ENCODE measurements around the gene CHSY1.

The CHSY1 gene

GRCh38 chr15:101277038-101277822 is 25.4 kb upstream of the CHSY1 start, which contains the start of gene SELENOS:
Gene SELENOS, minus strand, starts transcription at chr15:101277485. Its CDS starts 68 bp downstream, at chr15:101277417.
- CTCF ChIA-PET: interaction anchor here (0.9 to 1.5 kb wide), 2 partner anchors 12 to 44 kb away, joined by 3 read pairs; no protein-coding TSS in a partner anchor
- DNase-seq: peak; percentile 91
- Mint-ChIP-seq H3K4me3 (peak within 1 kb of the TSS; percentile 93), H3K9me3 (no peaks in the 10 kb centered on the region), H3K36me3 (peaks cover 56% of the 10 kb centered on the region), H3K27ac (peak within 1 kb of the TSS; percentile 88), H3K27me3 (no peaks in the 10 kb centered on the region), H3K4me1 (peaks cover 29% of the 10 kb centered on the region)

GRCh38 chr15:101276501-101277037 is 24.7 kb upstream of the CHSY1 start:
- Mint-ChIP-seq H3K4me1 (peaks cover 29% of the 10 kb centered on the region), H3K36me3 (peaks cover 50% of the 10 kb centered on the region), H3K27ac (peak overlapping the region; percentile 88), H3K9me3 (no peaks in the 10 kb centered on the region), H3K27me3 (no peaks in the 10 kb centered on the region), H3K4me3 (peak overlapping the region; percentile 93)
- peak; percentile 36 for DNase-seq
- CTCF ChIA-PET: interaction anchor here (0.7 to 4.2 kb wide), 4 partner anchors 12 to 238 kb away, joined by 3 to 19 read pairs (median 4); no protein-coding TSS in a partner anchor

DNA sequence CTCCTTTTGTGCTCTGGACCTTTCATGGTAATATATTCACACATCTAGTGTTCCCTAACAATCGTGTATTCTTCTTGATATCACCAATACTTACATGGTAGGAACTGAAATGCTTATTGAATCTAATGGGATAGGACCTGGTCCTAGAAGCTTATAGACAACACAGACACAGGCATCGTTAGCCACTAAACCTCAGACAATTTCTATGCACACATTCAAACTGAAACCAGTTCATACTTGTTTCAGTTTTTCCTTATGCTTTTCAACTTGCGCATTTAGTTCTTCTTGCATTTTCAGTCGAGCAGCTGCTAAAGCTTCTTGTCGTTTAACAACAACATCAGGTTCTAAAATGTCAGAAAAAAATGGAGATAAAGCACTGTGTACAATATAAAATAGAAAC is 23.2 kb upstream of the CHSY1 start:
- Mint-ChIP-seq H3K36me3 (peaks cover 50% of the 10 kb centered on the region), H3K27ac (peak overlapping the region; percentile 11), H3K4me3 (no peak overlapping the region), H3K27me3 (no peaks in the 10 kb centered on the region), H3K9me3 (no peaks in the 10 kb centered on the region), H3K4me1 (peaks cover 29% of the 10 kb centered on the region)
- CTCF ChIA-PET: interaction anchor here (1.2 to 4.2 kb wide), 6 partner anchors 14 to 266 kb away, joined by 4 to 19 read pairs (median 6); partner anchors contain the start of gene SNRPA1
- no peak for DNase-seq

DNA sequence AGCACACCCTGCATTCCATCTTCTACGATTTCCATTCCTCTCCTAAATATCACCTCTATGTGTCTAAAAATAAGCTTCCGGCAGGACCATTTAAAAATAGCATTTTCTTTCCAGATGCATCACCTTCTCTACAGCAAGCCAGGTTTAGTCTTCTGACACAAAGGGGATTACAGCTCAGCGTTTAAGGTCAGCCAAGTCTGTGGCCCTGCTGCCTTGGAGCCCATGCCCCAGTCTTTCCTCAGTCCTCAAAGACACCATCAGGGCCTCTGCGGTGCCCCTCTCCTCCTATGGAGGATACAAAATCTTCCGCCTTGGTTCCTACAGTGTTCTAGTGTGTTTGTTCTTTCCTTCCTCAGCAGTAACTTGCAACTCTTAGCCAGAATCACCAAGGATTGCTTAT is 21.7 kb upstream of the CHSY1 start:
- no peaks in the 10 kb centered on the region for H3K27me3 Mint-ChIP-seq
- peaks cover 26% of the 10 kb centered on the region for H3K4me1 Mint-ChIP-seq
- no peak overlapping the region for H3K27ac Mint-ChIP-seq
- no peaks in the 10 kb centered on the region for H3K9me3 Mint-ChIP-seq
- peaks cover 49% of the 10 kb centered on the region for H3K36me3 Mint-ChIP-seq
- no peak for DNase-seq
- no peak overlapping the region for H3K4me3 Mint-ChIP-seq
- CTCF ChIA-PET: interaction anchor here (1.1 to 4.2 kb wide), 5 partner anchors 15 to 368 kb away, joined by 3 to 19 read pairs (median 7); no protein-coding TSS in a partner anchor

DNA sequence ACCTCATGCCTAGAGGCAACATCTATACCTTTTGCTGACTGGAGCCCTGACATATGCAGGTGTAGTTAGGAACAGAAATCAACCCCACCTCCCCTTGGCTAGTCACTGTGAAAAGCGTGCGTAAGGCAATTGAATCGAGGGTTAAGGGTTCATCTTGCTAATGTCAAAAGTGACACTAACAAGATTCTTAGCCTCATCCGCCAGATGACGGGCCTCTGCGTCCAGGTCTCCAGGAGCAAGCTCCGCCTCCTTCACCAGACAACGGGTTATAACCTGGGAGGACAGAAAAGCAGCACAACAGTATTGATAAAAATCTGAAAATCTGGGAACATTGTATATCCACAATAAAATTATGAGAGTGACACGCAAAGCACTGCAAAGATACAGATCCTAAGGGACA is 20.7 kb upstream of the CHSY1 start:
- peaks cover 20% of the 10 kb centered on the region for H3K4me1 Mint-ChIP-seq
- DNase-seq: no peak
- CTCF ChIA-PET: interaction anchor here (1.1 to 4.2 kb wide), 5 partner anchors 16 to 369 kb away, joined by 3 to 19 read pairs (median 7); no protein-coding TSS in a partner anchor
- no peak overlapping the region for H3K4me3 Mint-ChIP-seq
- no peaks in the 10 kb centered on the region for H3K9me3 Mint-ChIP-seq
- H3K36me3 Mint-ChIP-seq: peaks cover 49% of the 10 kb centered on the region
- no peak overlapping the region for H3K27ac Mint-ChIP-seq
- H3K27me3 Mint-ChIP-seq: no peaks in the 10 kb centered on the region

GRCh38 chr15:101269479-101270223 is 17.8 kb upstream of the CHSY1 start:
- Mint-ChIP-seq H3K27ac (no peak overlapping the region), H3K36me3 (peaks cover 41% of the 10 kb centered on the region), H3K27me3 (peaks cover under 1% of the 10 kb centered on the region), H3K4me3 (no peak overlapping the region), H3K4me1 (peaks cover under 1% of the 10 kb centered on the region), H3K9me3 (no peaks in the 10 kb centered on the region)
- CTCF ChIA-PET: interaction anchor here (0.6 to 1.7 kb wide), 10 partner anchors 9 to 293 kb away, joined by 3 to 5 read pairs (median 3); no protein-coding TSS in a partner anchor
- no peak for DNase-seq

DNA sequence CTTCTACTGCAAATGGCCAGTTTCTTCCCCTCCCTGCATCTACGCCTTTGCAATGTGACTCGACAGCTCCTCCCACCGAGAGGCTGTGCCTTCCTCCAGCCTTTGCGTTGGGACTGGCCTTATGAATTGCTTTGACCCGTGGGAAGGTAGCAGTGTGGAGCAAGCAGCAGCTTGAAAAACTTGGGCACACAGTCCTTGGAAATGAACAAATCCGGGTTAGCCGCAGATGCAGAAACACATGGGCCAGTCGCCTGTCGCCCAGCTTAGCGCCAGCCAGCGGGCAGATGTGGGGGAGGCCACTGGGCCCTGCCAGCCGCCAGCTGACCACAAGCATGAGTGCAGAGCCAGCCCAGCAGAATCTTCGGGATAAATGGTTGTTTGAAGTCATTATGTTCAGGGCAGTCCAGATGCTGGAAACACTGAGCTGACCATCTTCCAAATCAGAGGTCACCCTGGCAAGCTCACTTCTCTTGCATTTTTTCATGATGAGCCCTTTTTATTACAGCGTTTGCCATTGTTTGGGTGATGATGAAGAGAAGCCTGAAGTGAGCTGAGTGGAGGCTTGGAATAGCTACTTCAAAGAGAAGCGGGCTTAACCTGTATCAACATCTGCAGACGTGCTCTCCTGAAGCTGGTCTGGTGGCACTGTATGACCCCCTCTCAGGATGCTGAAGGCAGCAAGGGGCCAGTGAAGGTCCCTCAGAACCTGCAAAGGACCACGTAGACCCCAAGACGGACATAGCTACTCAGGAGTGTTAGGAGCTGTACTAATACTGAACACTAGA is 15.7 kb upstream of the CHSY1 start:
- no peak overlapping the region for H3K27ac Mint-ChIP-seq
- peaks cover 14% of the 10 kb centered on the region for H3K27me3 Mint-ChIP-seq
- CTCF ChIA-PET: interaction anchor here (0.6 to 2.7 kb wide), 7 partner anchors 9 to 1322 kb away, joined by 3 to 15 read pairs (median 3); no protein-coding TSS in a partner anchor
- DNase-seq: no peak
- no peaks in the 10 kb centered on the region for H3K9me3 Mint-ChIP-seq
- peaks cover 20% of the 10 kb centered on the region for H3K36me3 Mint-ChIP-seq
- H3K4me3 Mint-ChIP-seq: no peak overlapping the region
- H3K4me1 Mint-ChIP-seq: no peaks in the 10 kb centered on the region

DNA sequence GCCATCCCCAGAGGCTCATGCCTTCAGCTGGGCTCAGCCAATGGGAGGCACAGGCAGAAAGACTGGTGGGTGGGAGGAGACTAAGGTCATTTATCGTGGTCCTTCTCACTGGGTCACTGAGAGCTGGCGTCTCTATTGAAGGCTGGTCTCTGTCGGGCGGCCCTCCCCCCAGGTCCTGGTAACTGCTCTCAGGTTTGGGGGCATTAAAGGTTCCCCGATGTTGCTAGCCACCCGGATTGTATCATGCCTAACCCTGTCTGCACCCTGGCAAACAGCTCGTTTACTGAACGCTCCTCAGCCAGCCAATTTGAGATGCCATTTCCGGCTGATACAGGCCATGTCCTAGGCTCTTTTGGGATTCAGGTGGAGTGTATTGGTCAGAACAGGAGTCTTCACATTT is 14.9 kb upstream of the CHSY1 start:
- DNase-seq: no peak
- H3K4me3 Mint-ChIP-seq: no peak overlapping the region
- CTCF ChIA-PET: interaction anchor here (1.1 to 2.7 kb wide), 3 partner anchors 9 to 259 kb away, joined by 3 to 15 read pairs (median 7); no protein-coding TSS in a partner anchor
- H3K4me1 Mint-ChIP-seq: no peaks in the 10 kb centered on the region
- H3K9me3 Mint-ChIP-seq: no peaks in the 10 kb centered on the region
- peaks cover 20% of the 10 kb centered on the region for H3K27me3 Mint-ChIP-seq
- peaks cover 18% of the 10 kb centered on the region for H3K36me3 Mint-ChIP-seq
- no peak overlapping the region for H3K27ac Mint-ChIP-seq

- Mint-ChIP-seq H3K9me3 (no peaks in the 10 kb centered on the region), H3K36me3 (peaks cover 12% of the 10 kb centered on the region), H3K4me3 (no peak overlapping the region), H3K27ac (no peak overlapping the region), H3K4me1 (no peaks in the 10 kb centered on the region), H3K27me3 (peaks cover 20% of the 10 kb centered on the region)
- DNase-seq: no peak
- CTCF ChIA-PET: interaction anchor here (2.7 kb wide), 1 partner anchor 8 kb away, joined by 15 read pairs; no protein-coding TSS in a partner anchor
Measured at GRCh38 chr15:101266034-101266433, 14.2 kb upstream of the CHSY1 start.

GRCh38 chr15:101264911-101265641 is 13.2 kb upstream of the CHSY1 start:
- H3K9me3 Mint-ChIP-seq: no peaks in the 10 kb centered on the region
- CTCF ChIA-PET: no interaction called here
- H3K27ac Mint-ChIP-seq: no peak overlapping the region
- no peaks in the 10 kb centered on the region for H3K4me1 Mint-ChIP-seq
- H3K36me3 Mint-ChIP-seq: peaks cover 7% of the 10 kb centered on the region
- H3K27me3 Mint-ChIP-seq: peaks cover 29% of the 10 kb centered on the region
- no peak overlapping the region for H3K4me3 Mint-ChIP-seq
- DNase-seq: no peak

DNA sequence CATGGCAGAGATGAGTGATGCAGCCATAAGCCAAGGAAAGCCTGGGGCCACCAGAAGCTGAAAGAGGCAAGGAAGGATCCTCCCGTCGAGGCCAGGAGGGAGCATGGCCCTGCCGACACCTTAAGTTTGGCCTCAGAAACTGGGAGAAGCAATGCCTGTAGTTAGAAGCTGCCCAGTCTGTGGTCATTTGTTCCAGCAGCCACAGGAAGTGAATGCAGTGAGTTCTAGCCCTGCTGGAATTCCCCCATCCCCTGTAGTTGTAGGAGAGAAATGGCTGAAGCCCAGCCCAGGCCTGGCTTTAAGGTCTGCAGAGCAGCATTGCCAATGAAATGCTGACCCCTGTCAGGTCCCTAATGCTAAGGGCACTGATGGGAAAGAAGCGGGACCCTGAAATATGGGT is 12.2 kb upstream of the CHSY1 start:
- CTCF ChIA-PET: no interaction called here
- H3K4me1 Mint-ChIP-seq: no peaks in the 10 kb centered on the region

GRCh38 chr15:101262551-101262950 is 10.7 kb upstream of the CHSY1 start:
- CTCF ChIA-PET: interaction anchor here (1.4 to 3.3 kb wide), 5 partner anchors 27 to 254 kb away, joined by 4 to 27 read pairs (median 6); no protein-coding TSS in a partner anchor
- Mint-ChIP-seq H3K4me1 (no peaks in the 10 kb centered on the region), H3K27ac (no peak overlapping the region), H3K36me3 (no peaks in the 10 kb centered on the region), H3K9me3 (no peaks in the 10 kb centered on the region), H3K27me3 (peaks cover 40% of the 10 kb centered on the region), H3K4me3 (no peak overlapping the region)
- no peak for DNase-seq

More for the DNA sequence above, 12.2 kb upstream of the CHSY1 start:
- no peaks in the 10 kb centered on the region for H3K9me3 Mint-ChIP-seq
- no peak for DNase-seq
- H3K36me3 Mint-ChIP-seq: peaks cover under 1% of the 10 kb centered on the region
- H3K27me3 Mint-ChIP-seq: peaks cover 33% of the 10 kb centered on the region
- H3K4me3 Mint-ChIP-seq: no peak overlapping the region
- no peak overlapping the region for H3K27ac Mint-ChIP-seq
